Kidney (tissue), 14 donors: ENCODE measurements around the gene PCDHGA6. TPM values are rescaled to one million over a fixed set of nuclear protein-coding genes. Genes with fewer than 3 reads are reported as not detected.

ENCODE experiments used
- DNase-seq, 5 donors: peaks; one replicate each; pipeline ENCODE4 v3.0.0-alpha.2; 2013 to 2020
- FAIRE-seq: peaks from 2 replicates; lab custom pipeline; 2012; peaks lifted over from hg19 to GRCh38; lab: Jason Lieb, UNC
- H3K27ac ChIP-seq, 2 donors: one replicate each; pipeline ENCODE4 v1.7.0; 2013; ENCODE audit warnings: low read depth in 2 of 2, low read length in 2 of 2, inconsistent platforms in 1 of 2
- H3K27me3 ChIP-seq: one replicate; pipeline ENCODE4 v1.7.1; 2013; ENCODE audit warnings: low read length, inconsistent platforms; ENCODE audit not compliant: control insufficient read depth, insufficient read depth
- H3K36me3 ChIP-seq, 3 donors: one replicate each; pipeline versions ENCODE4 v1.7.0 to v1.7.1; 2013; ENCODE audit warnings: low read length in 3 of 3, control low read depth in 1 of 3, inconsistent platforms in 1 of 3; ENCODE audit not compliant: insufficient read depth in 3 of 3, control insufficient read depth in 2 of 3
- H3K4me1 ChIP-seq, 3 donors: one replicate each; pipeline versions ENCODE4 v1.7.0 to v1.7.1; 2013; ENCODE audit warnings: low read length in 3 of 3, inconsistent platforms in 1 of 3, low read depth in 1 of 3; ENCODE audit not compliant: control insufficient read depth in 2 of 3, insufficient read depth in 2 of 3
- H3K4me3 ChIP-seq, 3 donors: one replicate each; pipeline versions ENCODE4 v1.7.0 to v1.8.1; 2013; ENCODE audit warnings: low read length in 3 of 3, control low read depth in 1 of 3, inconsistent platforms in 1 of 3
- H3K9ac ChIP-seq, 3 donors: one replicate each; pipeline versions ENCODE4 v1.7.0 to v1.7.1; 2013; ENCODE audit warnings: low read length in 3 of 3, control low read depth in 1 of 3, inconsistent platforms in 1 of 3
- H3K9me3 ChIP-seq, 3 donors: one replicate each; pipeline versions ENCODE4 v1.7.0 to v1.7.1; 2013; ENCODE audit warnings: low read length in 3 of 3, control low read depth in 1 of 3, inconsistent platforms in 1 of 3; ENCODE audit not compliant: control insufficient read depth in 2 of 3, insufficient read depth in 1 of 3
- intact Hi-C: fragments of 100-400 bp; cut with DNase I; formaldehyde crosslinking; loops from one replicate; pipeline ENCODE4 v1.11.1; 2022
- polyA plus RNA-seq: library from polyadenylated mRNA; stranded (reverse); fragments of 350-450 nt; fragmentation: Illumina TruSeq; extraction: RNeasy Lipid Tissue Mini Kit (QIAGEN cat#74804); gene quantifications from one replicate; pipeline ENCODE4 v1.2.3, GENCODE V29; 2014; ENCODE audit warnings: low read depth, low replicate concordance; ENCODE audit not compliant: insufficient read depth
- total RNA-seq: library from RNA; stranded (reverse); fragmentation: NEBNext Ultra II Directional; extraction: Animal tissue kit (Norgen Biotek cat#: 25700); gene quantifications from one replicate; pipeline ENCODE4 v1.2.1, GENCODE V29; 2021
- TF ChIP-seq, protein P1 (sequence below): IDR thresholded peaks from 3 replicates; pipeline ENCODE4 v1.5.1; 2012; ENCODE audit warnings: mild to moderate bottlenecking, moderate library complexity, borderline replicate concordance; ENCODE audit not compliant: insufficient read depth; ENCODE audit errors: extremely low read depth
- donor health status: control.
- donor health status: control.
- donor health status: control.
- donor health status: control.
- donor health status: control.
- donor health status: DM: yes; HTN: yes; CAD: no.
- donor health status: Normal renal cell carcinoma (clear cell type).

The PCDHGA6 gene
- total and polyA plus RNA-seq, 2 donors from 2014 or later: 0.34 to 7.2 TPM

- intact Hi-C loops: no loop called here
- H3K4me3 ChIP-seq: no peak overlapping the region
- no peaks in the 10 kb centered on the region for H3K4me1 ChIP-seq
- no peaks in the 10 kb centered on the region for H3K36me3 ChIP-seq
- TF ChIP-seq, protein P1, sequence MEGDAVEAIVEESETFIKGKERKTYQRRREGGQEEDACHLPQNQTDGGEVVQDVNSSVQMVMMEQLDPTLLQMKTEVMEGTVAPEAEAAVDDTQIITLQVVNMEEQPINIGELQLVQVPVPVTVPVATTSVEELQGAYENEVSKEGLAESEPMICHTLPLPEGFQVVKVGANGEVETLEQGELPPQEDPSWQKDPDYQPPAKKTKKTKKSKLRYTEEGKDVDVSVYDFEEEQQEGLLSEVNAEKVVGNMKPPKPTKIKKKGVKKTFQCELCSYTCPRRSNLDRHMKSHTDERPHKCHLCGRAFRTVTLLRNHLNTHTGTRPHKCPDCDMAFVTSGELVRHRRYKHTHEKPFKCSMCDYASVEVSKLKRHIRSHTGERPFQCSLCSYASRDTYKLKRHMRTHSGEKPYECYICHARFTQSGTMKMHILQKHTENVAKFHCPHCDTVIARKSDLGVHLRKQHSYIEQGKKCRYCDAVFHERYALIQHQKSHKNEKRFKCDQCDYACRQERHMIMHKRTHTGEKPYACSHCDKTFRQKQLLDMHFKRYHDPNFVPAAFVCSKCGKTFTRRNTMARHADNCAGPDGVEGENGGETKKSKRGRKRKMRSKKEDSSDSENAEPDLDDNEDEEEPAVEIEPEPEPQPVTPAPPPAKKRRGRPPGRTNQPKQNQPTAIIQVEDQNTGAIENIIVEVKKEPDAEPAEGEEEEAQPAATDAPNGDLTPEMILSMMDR: no peak
- DNase-seq: no peak
- no peak overlapping the region for H3K9ac ChIP-seq
- H3K9me3 ChIP-seq: peaks cover 2 to 59% (median 25%) of the 10 kb centered on the region in 3 donors
- no peak for FAIRE-seq
- no peak overlapping the region for H3K27ac ChIP-seq
- H3K27me3 ChIP-seq: no peaks in the 10 kb centered on the region
Observed at GRCh38 chr5:141342773-141343172, 30.9 kb upstream of the PCDHGA6 start.

GRCh38 chr5:141343242-141343952 is 30.3 kb upstream of the PCDHGA6 start, which contains the start of gene PCDHGA3:
Gene PCDHGA3, plus strand, starts transcription at chr5:141343829. Its CDS starts 205 bp downstream, at chr5:141344034.
- DNase-seq: peak in 2 of 5 donors; percentile 19 to 28
- H3K9me3 ChIP-seq: peaks cover 2 to 53% (median 19%) of the 10 kb centered on the region in 3 donors
- intact Hi-C loops: no loop called here
- H3K36me3 ChIP-seq: no peaks in the 10 kb centered on the region
- FAIRE-seq: no peak
- TF ChIP-seq, protein P1: no peak
- H3K4me1 ChIP-seq: no peaks in the 10 kb centered on the region
- H3K9ac ChIP-seq: no peak within 1 kb of the TSS
- H3K4me3 ChIP-seq: peak within 1 kb of the TSS in 2 of 3 donors; percentile 40 to 41
- H3K27ac ChIP-seq: no peak within 1 kb of the TSS
- H3K27me3 ChIP-seq: no peaks in the 10 kb centered on the region

DNA sequence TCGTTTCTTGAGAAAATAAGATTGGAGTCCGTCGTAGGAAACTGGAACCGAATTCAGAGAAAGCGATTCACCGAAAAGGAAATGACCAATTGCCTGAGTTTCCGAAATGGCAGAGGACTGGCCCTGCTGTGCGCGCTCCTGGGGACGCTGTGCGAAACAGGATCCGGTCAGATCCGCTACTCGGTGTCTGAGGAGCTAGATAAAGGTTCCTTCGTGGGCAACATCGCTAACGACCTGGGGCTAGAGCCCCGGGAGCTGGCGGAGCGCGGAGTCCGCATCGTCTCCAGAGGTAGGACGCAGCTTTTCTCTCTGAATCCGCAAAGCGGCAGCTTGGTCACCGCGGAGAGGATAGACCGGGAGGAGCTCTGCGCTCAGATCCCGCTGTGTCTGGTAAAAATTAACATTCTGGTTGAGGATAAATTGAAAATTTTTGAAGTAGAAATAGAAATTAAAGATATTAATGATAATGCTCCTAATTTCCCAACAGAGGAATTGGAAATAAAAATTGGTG is 29.7 kb upstream of the PCDHGA6 start:
- H3K9ac ChIP-seq: no peak overlapping the region

More for the DNA sequence above, 29.7 kb upstream of the PCDHGA6 start:
- Histone ChIP-seq H3K27ac (no peak overlapping the region), H3K4me1 (no peaks in the 10 kb centered on the region), H3K4me3 (peak overlapping the region in 2 of 3 donors; percentile 40 to 41), H3K27me3 (no peaks in the 10 kb centered on the region), H3K36me3 (no peaks in the 10 kb centered on the region), H3K9me3 (peaks cover 2 to 52% (median 16%) of the 10 kb centered on the region in 3 donors)
- TF ChIP-seq, protein P1: no peak
- DNase-seq (no peak), FAIRE-seq (no peak)
- intact Hi-C loops: no loop called here
